ENCODE data around the gene LAMA2.

The LAMA2 gene

GRCh38 chr6:129417416-129418086 lies 534.6 kb downstream of the LAMA2 start:
- H3K27me3 ChIP-seq (ENCODE audit: control insufficient read depth, insufficient read depth, low read length) = no peaks in the 10 kb centered on the region
- WGBS (ENCODE audit: insufficient coverage, insufficient read length) = no CpG with 5 or more reads among the region's 8 CpGs

DNA sequence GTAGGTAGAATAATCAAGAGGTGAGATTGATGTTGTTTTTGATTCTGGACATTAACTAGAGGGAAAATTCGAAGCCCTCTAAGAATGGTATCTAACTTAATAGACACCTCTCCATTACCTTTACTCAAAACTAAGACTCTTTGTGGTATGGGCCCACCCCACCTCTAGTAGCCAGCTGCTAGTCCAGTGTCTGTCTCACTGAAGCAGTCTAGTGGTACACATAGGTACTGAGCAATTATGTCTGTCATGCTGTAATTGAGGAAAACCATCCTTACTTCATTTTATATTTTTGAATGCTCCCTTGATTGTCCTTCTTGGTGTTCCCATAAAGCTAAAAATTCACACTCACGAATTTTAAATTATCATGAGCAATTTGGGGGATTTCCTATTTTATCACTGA lies 536.4 kb downstream of the LAMA2 start:
- H3K4me3 ChIP-seq (ENCODE audit: low read length) = no peak overlapping the region
- no peaks in the 10 kb centered on the region for H3K36me3 ChIP-seq (ENCODE audit: control insufficient read depth, insufficient read depth, low read length)
- H3K9me3 ChIP-seq (ENCODE audit: control insufficient read depth, insufficient read depth, low read length) = no peaks in the 10 kb centered on the region
- DNase-seq (ENCODE audit: low read depth, low spot score) = no peak
- no CpG with 5 or more reads among the region's 2 CpGs for WGBS (ENCODE audit: insufficient coverage, insufficient read length)
- H3K27ac ChIP-seq (ENCODE audit: low read length) = no peak overlapping the region
- no peaks in the 10 kb centered on the region for H3K4me1 ChIP-seq (ENCODE audit: control insufficient read depth, insufficient read depth, low read length)
- no peaks in the 10 kb centered on the region for H3K27me3 ChIP-seq (ENCODE audit: control insufficient read depth, insufficient read depth, low read length)

More at GRCh38 chr6:129417416-129418086, 534.6 kb downstream of the LAMA2 start:
- Histone ChIP-seq H3K4me1 (ENCODE audit: control insufficient read depth, insufficient read depth, low read length) (no peaks in the 10 kb centered on the region), H3K4me3 (ENCODE audit: low read length) (no peak overlapping the region), H3K9me3 (ENCODE audit: control insufficient read depth, insufficient read depth, low read length) (no peaks in the 10 kb centered on the region), H3K27ac (ENCODE audit: low read length) (no peak overlapping the region), H3K36me3 (ENCODE audit: control insufficient read depth, insufficient read depth, low read length) (no peaks in the 10 kb centered on the region)
- DNase-seq (ENCODE audit: low read depth, low spot score) = no peak

- WGBS (ENCODE audit: insufficient coverage, insufficient read length) = no CpG with 5 or more reads among the region's 2 CpGs
- DNase-seq (ENCODE audit: low read depth, low spot score) = no peak
- H3K9me3 ChIP-seq (ENCODE audit: control insufficient read depth, insufficient read depth, low read length) = no peaks in the 10 kb centered on the region
- no peaks in the 10 kb centered on the region for H3K36me3 ChIP-seq (ENCODE audit: control insufficient read depth, insufficient read depth, low read length)
- no peaks in the 10 kb centered on the region for H3K4me1 ChIP-seq (ENCODE audit: control insufficient read depth, insufficient read depth, low read length)
- no peak overlapping the region for H3K27ac ChIP-seq (ENCODE audit: low read length)
- no peaks in the 10 kb centered on the region for H3K27me3 ChIP-seq (ENCODE audit: control insufficient read depth, insufficient read depth, low read length)
- H3K4me3 ChIP-seq (ENCODE audit: low read length) = no peak overlapping the region
Observed at GRCh38 chr6:129426343-129426742, 543.4 kb downstream of the LAMA2 start.

DNA sequence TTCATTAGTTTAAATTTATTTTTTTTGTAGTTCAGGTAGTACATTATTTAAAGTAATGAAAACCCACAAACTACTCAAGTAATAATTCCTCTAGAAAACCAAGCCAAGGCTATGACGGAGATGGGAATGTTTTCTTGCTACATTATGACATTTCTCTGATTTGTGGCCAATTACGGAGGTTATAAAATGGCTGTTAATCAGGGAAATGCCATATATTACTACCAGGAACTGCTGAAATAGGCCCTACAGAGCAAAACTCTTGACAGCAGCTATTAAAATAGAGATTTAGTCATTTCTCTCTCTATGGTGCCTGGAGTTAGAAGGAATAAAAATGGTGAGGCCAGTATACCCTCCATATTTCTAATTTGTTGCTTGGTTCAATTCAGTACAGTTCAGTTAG lies 547.0 kb downstream of the LAMA2 start:
- no peaks in the 10 kb centered on the region for H3K27me3 ChIP-seq (ENCODE audit: control insufficient read depth, insufficient read depth, low read length)
- no peak for DNase-seq (ENCODE audit: low read depth, low spot score)
- H3K4me3 ChIP-seq (ENCODE audit: low read length) = no peak overlapping the region
- no CpG with 5 or more reads among the region's 2 CpGs for WGBS (ENCODE audit: insufficient coverage, insufficient read length)
- H3K27ac ChIP-seq (ENCODE audit: low read length) = no peak overlapping the region
- H3K4me1 ChIP-seq (ENCODE audit: control insufficient read depth, insufficient read depth, low read length) = no peaks in the 10 kb centered on the region
- H3K36me3 ChIP-seq (ENCODE audit: control insufficient read depth, insufficient read depth, low read length) = no peaks in the 10 kb centered on the region
- no peaks in the 10 kb centered on the region for H3K9me3 ChIP-seq (ENCODE audit: control insufficient read depth, insufficient read depth, low read length)

DNA sequence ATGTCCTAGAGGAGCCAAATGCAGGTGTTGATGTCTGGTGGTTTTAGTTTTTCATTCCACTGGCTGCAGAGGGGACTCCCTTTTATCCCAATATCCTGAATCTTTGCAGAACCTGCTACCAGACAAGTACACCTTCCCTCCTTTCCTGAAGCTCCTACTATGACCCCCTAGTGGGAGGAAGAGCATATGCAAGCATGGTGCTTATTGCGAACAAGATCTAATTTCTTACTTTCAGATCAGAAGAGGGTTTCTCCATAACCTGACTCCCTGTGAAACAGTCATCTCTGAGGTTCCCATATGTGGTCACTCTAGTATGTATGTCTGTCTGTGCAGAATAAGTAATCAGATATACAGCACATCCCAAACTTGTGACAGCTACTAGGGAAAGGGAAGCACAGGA lies 549.8 kb downstream of the LAMA2 start:
- Histone ChIP-seq H3K27me3 (ENCODE audit: control insufficient read depth, insufficient read depth, low read length) (no peaks in the 10 kb centered on the region), H3K4me1 (ENCODE audit: control insufficient read depth, insufficient read depth, low read length) (no peaks in the 10 kb centered on the region), H3K4me3 (ENCODE audit: low read length) (no peak overlapping the region), H3K27ac (ENCODE audit: low read length) (no peak overlapping the region), H3K36me3 (ENCODE audit: control insufficient read depth, insufficient read depth, low read length) (no peaks in the 10 kb centered on the region), H3K9me3 (ENCODE audit: control insufficient read depth, insufficient read depth, low read length) (no peaks in the 10 kb centered on the region)
- DNase-seq (ENCODE audit: low read depth, low spot score) = no peak
- no CpG with 5 or more reads among the region's 1 CpG for WGBS (ENCODE audit: insufficient coverage, insufficient read length)

GRCh38 chr6:129434091-129434490 lies 551.2 kb downstream of the LAMA2 start:
- H3K4me1 ChIP-seq (ENCODE audit: control insufficient read depth, insufficient read depth, low read length) = no peaks in the 10 kb centered on the region
- no peak overlapping the region for H3K4me3 ChIP-seq (ENCODE audit: low read length)
- H3K9me3 ChIP-seq (ENCODE audit: control insufficient read depth, insufficient read depth, low read length) = no peaks in the 10 kb centered on the region
- H3K27me3 ChIP-seq (ENCODE audit: control insufficient read depth, insufficient read depth, low read length) = no peaks in the 10 kb centered on the region
- WGBS (ENCODE audit: insufficient coverage, insufficient read length) = no CpG with 5 or more reads among the region's 3 CpGs
- no peak overlapping the region for H3K27ac ChIP-seq (ENCODE audit: low read length)
- DNase-seq (ENCODE audit: low read depth, low spot score) = no peak
- no peaks in the 10 kb centered on the region for H3K36me3 ChIP-seq (ENCODE audit: control insufficient read depth, insufficient read depth, low read length)

DNA sequence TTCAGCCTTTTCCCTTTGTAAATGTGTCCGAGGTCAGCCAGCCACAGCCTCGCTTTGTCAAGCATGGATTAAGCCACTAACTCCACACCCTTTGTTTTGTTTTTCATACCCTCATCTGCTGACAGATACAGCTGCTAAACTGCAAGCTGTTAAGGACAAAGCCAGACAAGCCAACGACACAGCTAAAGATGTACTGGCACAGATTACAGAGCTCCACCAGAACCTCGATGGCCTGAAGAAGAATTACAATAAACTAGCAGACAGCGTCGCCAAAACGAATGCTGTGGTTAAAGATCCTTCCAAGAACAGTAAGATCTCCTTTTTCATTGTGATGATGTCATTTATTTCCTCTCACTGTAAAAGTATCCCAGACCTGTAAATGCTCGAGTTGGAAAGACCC lies 557.8 kb downstream of the LAMA2 start:
- Histone ChIP-seq H3K36me3 (ENCODE audit: control insufficient read depth, insufficient read depth, low read length) (no peaks in the 10 kb centered on the region), H3K27ac (ENCODE audit: low read length) (no peak overlapping the region), H3K4me1 (ENCODE audit: control insufficient read depth, insufficient read depth, low read length) (no peaks in the 10 kb centered on the region; the same call in 1 of the 2 replicates), H3K9me3 (ENCODE audit: control insufficient read depth, insufficient read depth, low read length) (no peaks in the 10 kb centered on the region), H3K4me3 (ENCODE audit: low read length) (no peak overlapping the region), H3K27me3 (ENCODE audit: control insufficient read depth, insufficient read depth, low read length) (no peaks in the 10 kb centered on the region)
- no peak for DNase-seq (ENCODE audit: low read depth, low spot score)
- no CpG with 5 or more reads among the region's 8 CpGs for WGBS (ENCODE audit: insufficient coverage, insufficient read length)

- Histone ChIP-seq H3K4me1 (ENCODE audit: control insufficient read depth, insufficient read depth, low read length) (no peaks in the 10 kb centered on the region; the same call in 1 of the 2 replicates), H3K4me3 (ENCODE audit: low read length) (no peak overlapping the region), H3K27me3 (ENCODE audit: control insufficient read depth, insufficient read depth, low read length) (no peaks in the 10 kb centered on the region), H3K36me3 (ENCODE audit: control insufficient read depth, insufficient read depth, low read length) (no peaks in the 10 kb centered on the region), H3K9me3 (ENCODE audit: control insufficient read depth, insufficient read depth, low read length) (no peaks in the 10 kb centered on the region), H3K27ac (ENCODE audit: low read length) (no peak overlapping the region)
- DNase-seq (ENCODE audit: low read depth, low spot score) = no peak
- WGBS (ENCODE audit: insufficient coverage, insufficient read length) = no CpG with 5 or more reads among the region's 3 CpGs
Observed at GRCh38 chr6:129444683-129445082, 561.7 kb downstream of the LAMA2 start.

DNA sequence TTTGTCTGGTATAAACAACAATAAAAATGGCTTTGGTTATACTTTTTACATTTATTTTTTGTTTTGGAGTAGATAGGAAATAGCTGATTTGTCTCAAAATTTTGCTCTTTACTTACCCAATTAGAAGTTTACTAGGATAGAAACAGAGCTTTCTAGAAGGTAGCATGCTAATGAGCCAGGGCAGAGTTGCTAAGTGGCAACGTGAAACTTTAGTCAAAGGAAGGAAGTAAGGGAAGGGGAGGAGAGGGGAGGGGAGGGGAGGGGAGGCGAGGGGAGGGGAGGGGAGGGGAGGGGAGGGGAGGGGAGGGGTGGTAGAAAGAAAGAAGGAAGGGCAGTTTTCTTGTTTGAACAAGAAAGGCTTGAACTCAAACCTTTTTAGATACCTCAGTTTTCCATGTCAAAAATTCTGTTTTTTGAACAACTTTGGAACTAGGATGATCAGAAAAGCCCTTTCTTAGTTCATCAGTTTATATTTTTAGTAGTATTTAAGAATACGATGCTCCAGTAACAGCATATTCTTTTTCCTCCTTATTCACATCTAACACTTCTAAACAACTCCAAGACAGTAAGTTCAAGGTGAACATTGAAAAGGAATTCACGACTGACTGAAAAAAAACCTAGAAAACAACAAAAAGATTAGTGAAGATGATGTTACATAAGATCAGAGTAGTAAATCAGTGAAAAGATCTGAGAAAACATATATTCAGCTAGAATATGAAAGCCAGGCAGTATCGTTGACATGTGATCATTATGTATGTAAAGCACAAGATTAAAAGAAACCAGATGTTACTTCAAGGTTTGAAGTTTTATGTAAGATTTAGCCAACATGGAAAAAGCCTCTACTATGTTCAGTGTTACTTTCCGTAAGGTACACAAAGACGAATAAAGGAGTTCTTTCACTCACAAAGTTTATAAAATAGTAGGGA lies 563.6 kb downstream of the LAMA2 start:
- no CpG with 5 or more reads among the region's 7 CpGs for WGBS (ENCODE audit: insufficient coverage, insufficient read length)
- DNase-seq (ENCODE audit: low read depth, low spot score) = no peak
- no peak overlapping the region for H3K27ac ChIP-seq (ENCODE audit: low read length)
- no peaks in the 10 kb centered on the region for H3K36me3 ChIP-seq (ENCODE audit: control insufficient read depth, insufficient read depth, low read length)
- H3K4me3 ChIP-seq (ENCODE audit: low read length) = no peak overlapping the region
- H3K27me3 ChIP-seq (ENCODE audit: control insufficient read depth, insufficient read depth, low read length) = no peaks in the 10 kb centered on the region
- H3K4me1 ChIP-seq (ENCODE audit: control insufficient read depth, insufficient read depth, low read length) = no peaks in the 10 kb centered on the region
- no peaks in the 10 kb centered on the region for H3K9me3 ChIP-seq (ENCODE audit: control insufficient read depth, insufficient read depth, low read length)

DNA sequence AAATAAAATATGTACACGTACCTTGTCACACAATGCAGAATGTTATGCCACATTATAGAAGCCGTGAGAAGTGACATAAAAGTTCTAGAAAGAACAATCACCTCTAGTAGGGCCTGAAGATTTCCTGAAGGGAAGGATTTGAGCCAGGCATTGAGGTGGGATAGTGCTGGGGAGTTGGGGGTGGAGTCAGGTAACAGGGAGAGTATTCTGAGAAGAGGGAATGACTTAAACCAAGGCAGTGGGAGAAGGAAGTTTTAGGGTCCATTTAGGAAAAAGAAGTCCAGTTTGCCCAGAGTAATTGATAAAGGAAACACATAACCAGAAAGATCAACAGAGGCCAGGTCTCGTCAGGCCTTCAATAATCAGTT lies 564.2 kb downstream of the LAMA2 start:
- DNase-seq (ENCODE audit: low read depth, low spot score) = no peak
- Histone ChIP-seq H3K36me3 (ENCODE audit: control insufficient read depth, insufficient read depth, low read length) (no peaks in the 10 kb centered on the region), H3K4me1 (ENCODE audit: control insufficient read depth, insufficient read depth, low read length) (no peaks in the 10 kb centered on the region), H3K27ac (ENCODE audit: low read length) (no peak overlapping the region), H3K9me3 (ENCODE audit: control insufficient read depth, insufficient read depth, low read length) (no peaks in the 10 kb centered on the region), H3K4me3 (ENCODE audit: low read length) (no peak overlapping the region), H3K27me3 (ENCODE audit: control insufficient read depth, insufficient read depth, low read length) (no peaks in the 10 kb centered on the region)
- WGBS (ENCODE audit: insufficient coverage, insufficient read length) = no CpG with 5 or more reads among the region's 3 CpGs
